ENCODE results near the gene SH2D7.

SH2D7 gene

DNA sequence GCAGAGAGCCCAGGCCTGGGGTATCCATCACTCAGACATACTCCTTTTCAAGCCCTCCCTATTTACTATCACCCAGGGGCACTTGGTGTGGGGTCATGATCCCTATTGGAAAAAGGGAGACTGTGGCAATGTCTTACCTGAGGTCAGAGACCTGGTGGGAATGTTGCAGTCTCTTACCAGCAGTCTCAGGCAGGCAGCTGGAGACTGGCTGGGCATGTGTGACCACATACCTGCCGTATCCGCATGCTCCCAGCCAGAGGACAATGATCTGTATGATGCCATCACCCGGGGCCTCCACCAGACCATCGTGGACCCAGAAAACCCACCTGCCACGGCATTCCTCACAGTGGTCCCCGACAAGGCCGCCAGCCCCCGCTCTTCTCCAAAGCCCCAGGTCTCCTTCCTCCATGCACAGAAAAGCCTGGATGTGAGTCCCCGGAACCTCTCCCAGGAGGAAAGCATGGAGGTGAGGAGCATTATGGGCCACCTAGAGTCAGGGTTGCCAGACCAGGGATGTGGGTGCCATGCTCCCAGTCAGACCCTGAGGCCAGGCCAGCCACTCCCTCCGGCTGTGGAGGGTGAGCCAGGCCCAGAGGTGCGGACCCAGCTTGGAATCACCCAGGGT, 5.9 kb downstream of the SH2D7 start:
- ATAC-seq (replicated peaks) (no peak), DNase-seq (no peak)
- no peaks in the 10 kb centered on the region for H3K9me3 Mint-ChIP-seq
- no peak overlapping the region for H3K27ac Mint-ChIP-seq
- no peaks in the 10 kb centered on the region for H3K27me3 Mint-ChIP-seq
- H3K36me3 Mint-ChIP-seq = no peaks in the 10 kb centered on the region
- no peak overlapping the region for H3K4me3 Mint-ChIP-seq
- peaks cover under 1 to 2% of the 10 kb centered on the region in 2 donors for H3K4me1 Mint-ChIP-seq

DNA sequence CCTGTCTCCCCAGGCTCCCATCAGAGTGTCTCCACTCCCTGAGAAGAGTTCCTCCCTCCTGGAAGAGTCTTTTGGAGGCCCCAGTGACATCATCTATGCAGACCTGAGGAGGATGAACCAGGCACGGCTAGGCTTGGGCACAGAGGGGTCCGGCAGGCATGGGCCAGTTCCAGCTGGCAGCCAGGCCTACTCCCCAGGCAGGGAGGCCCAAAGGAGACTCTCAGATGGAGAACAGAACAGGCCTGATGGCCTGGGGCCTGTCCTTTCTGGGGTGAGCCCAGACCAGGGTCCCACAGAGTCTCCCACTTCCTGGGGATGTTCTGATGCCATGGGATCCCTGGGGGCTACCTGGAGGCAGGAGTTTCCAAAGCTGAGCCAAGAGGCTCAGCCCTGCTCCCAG, 8.5 kb downstream of the SH2D7 start:
- Mint-ChIP-seq H3K27ac (no peak overlapping the region), H3K4me3 (no peak overlapping the region), H3K4me1 (peaks cover 3 to 10% of the 10 kb centered on the region in 2 donors), H3K36me3 (no peaks in the 10 kb centered on the region), H3K9me3 (no peaks in the 10 kb centered on the region), H3K27me3 (no peaks in the 10 kb centered on the region)
- ATAC-seq (replicated peaks) (no peak), DNase-seq (no peak)

GRCh38 chr15:78101423-78102105, 9.2 kb downstream of the SH2D7 start:
- no peaks in the 10 kb centered on the region for H3K9me3 Mint-ChIP-seq
- H3K4me3 Mint-ChIP-seq = no peak overlapping the region
- no peaks in the 10 kb centered on the region for H3K27me3 Mint-ChIP-seq
- peaks cover 4 to 10% of the 10 kb centered on the region in 2 donors for H3K4me1 Mint-ChIP-seq
- no peak overlapping the region for H3K27ac Mint-ChIP-seq
- DNase-seq = no peak
- no peak for ATAC-seq (replicated peaks)
- no peaks in the 10 kb centered on the region for H3K36me3 Mint-ChIP-seq

DNA sequence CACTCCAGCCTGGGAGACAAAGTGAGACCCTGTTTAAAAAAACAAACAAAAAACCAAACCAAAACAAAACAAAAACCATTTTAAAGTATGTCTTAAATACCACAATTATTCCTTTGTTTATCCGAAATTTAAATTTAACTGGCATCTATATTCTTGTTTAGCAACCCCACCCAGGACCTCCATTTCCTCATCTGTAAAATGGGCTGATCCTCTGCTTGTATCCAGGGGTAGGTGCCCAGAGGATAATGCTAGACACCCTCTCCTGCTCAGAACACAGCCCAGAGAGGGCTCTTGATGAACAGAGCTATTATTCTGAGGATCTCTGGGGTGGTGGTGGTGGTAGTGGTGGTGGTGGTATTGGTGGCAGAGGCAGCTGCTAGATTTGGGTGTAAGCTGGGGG, 9.8 kb downstream of the SH2D7 start:
- ATAC-seq (replicated peaks) (no peak), DNase-seq (no peak)
- Mint-ChIP-seq H3K27ac (no peak overlapping the region), H3K9me3 (no peaks in the 10 kb centered on the region), H3K4me3 (no peak overlapping the region), H3K4me1 (peaks cover 4 to 10% of the 10 kb centered on the region in 2 donors), H3K36me3 (no peaks in the 10 kb centered on the region), H3K27me3 (no peaks in the 10 kb centered on the region)

- no peak overlapping the region for H3K4me3 Mint-ChIP-seq
- ATAC-seq (replicated peaks) (no peak), DNase-seq (no peak)
- H3K36me3 Mint-ChIP-seq = no peaks in the 10 kb centered on the region
- no peaks in the 10 kb centered on the region for H3K27me3 Mint-ChIP-seq
- H3K9me3 Mint-ChIP-seq = no peaks in the 10 kb centered on the region
- H3K4me1 Mint-ChIP-seq = peaks cover 4 to 10% of the 10 kb centered on the region in 2 donors
- no peak overlapping the region for H3K27ac Mint-ChIP-seq
Measured at GRCh38 chr15:78102741-78103140, 10.4 kb downstream of the SH2D7 start.

- H3K27ac Mint-ChIP-seq = no peak overlapping the region
- ATAC-seq (replicated peaks) (peak; percentile 53 to 58), DNase-seq (no peak)
- no peaks in the 10 kb centered on the region for H3K27me3 Mint-ChIP-seq
- H3K4me1 Mint-ChIP-seq = peaks cover 4 to 12% of the 10 kb centered on the region in 2 donors
- H3K36me3 Mint-ChIP-seq = no peaks in the 10 kb centered on the region
- H3K9me3 Mint-ChIP-seq = no peaks in the 10 kb centered on the region
- H3K4me3 Mint-ChIP-seq = no peak overlapping the region
Measured at GRCh38 chr15:78103406-78104118, 11.2 kb downstream of the SH2D7 start.

- Mint-ChIP-seq H3K4me1 (peaks cover 4 to 15% of the 10 kb centered on the region in 2 donors), H3K9me3 (no peaks in the 10 kb centered on the region)
Measured at GRCh38 chr15:78104119-78104479, 11.7 kb downstream of the SH2D7 start.

DNA sequence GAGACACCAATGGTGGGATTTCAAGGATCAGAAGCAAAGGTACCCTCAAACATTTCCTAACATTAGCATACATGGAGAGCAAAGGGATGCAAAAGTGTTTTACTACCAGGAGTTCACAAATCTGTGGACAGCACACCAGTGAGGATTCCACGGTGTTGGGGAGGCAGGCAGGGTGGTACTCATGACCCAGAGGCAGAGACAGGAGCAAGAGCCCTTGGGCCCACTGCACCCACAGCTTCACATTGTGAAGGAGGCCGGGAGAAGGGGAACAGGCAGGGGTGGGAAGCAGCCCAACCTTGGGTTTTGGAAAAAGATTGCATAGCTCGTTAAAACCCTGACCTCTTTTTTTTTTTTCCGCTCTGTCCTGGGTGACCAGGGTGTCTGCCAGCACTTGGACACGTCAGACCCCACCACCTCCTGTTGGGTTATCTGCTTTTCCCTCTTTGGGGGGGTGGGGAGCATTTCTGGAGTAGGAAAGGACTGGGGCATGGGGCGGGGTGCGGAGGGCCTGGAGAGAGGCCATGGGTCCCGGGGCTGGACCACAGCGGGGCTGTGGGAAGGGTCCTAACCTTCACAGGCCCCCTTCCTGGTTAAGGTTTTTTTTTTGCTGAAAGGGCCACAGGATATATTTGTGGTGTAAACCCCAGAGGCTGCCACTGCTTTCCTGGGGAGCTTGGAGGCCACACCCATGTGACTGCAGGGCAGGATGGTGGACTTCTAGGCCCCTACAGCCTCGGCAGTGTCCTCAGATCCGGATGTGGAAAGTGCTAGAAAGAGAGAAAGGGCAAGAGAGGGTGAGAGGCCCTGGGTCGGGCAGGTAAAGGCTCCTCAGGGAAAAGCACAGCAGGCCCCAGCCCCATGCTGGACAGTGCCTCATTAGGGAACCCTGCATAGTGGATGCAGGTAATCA, 12.5 kb downstream of the SH2D7 start:
- Mint-ChIP-seq H3K36me3 (no peaks in the 10 kb centered on the region), H3K4me1 (peaks cover 4 to 15% of the 10 kb centered on the region in 2 donors)

More at GRCh38 chr15:78104119-78104479, 11.7 kb downstream of the SH2D7 start:
- Mint-ChIP-seq H3K36me3 (no peaks in the 10 kb centered on the region), H3K27me3 (no peaks in the 10 kb centered on the region), H3K4me3 (no peak overlapping the region), H3K27ac (no peak overlapping the region)
- ATAC-seq (replicated peaks) = no peak
- DNase-seq = no peak

DNA sequence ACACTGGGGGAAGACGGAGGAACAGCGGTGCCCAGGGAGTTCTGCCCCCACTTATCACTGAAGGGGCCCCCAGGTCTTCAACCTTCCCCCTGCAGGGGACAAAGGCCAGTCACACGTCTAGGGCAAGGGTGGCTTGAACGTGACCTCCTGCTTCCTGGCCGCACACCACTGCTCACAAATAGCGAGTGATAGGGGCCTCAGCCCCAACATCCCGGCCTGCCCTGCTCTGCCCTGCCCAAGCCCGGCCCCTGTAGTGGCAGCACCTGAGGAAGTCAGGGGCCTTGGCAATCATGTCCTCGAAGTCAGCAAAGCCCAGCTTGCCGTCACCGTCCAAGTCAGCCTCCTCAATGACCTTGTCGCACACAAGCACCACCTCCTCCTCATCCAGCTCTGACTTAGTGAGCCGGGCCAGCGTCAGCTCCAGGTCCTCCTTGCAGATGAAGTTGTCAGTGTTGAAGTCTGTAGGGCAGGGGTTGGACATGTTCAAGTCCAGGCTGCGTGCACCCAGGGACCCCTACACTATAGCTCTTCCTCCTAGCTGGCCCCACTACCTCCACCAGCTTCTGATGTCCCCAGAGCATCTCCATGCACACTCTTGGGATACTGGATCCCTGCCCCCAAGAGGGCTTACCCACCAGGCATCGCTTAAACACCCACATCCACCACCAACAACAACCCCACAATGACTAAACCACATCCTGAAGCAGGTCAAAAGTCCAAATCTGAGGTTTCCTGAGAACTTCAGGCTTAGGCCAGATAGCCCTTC, 13.3 kb downstream of the SH2D7 start:
- no peaks in the 10 kb centered on the region for H3K27me3 Mint-ChIP-seq
- no peaks in the 10 kb centered on the region for H3K9me3 Mint-ChIP-seq
- no peak overlapping the region for H3K27ac Mint-ChIP-seq
- DNase-seq = no peak
- no peak for ATAC-seq (replicated peaks)
- no peak overlapping the region for H3K4me3 Mint-ChIP-seq
- H3K4me1 Mint-ChIP-seq = peaks cover 4 to 15% of the 10 kb centered on the region in 2 donors
- H3K36me3 Mint-ChIP-seq = no peaks in the 10 kb centered on the region

More for the DNA sequence above, 12.5 kb downstream of the SH2D7 start:
- DNase-seq = no peak
- no peak for ATAC-seq (replicated peaks)
- no peaks in the 10 kb centered on the region for H3K27me3 Mint-ChIP-seq
- no peaks in the 10 kb centered on the region for H3K9me3 Mint-ChIP-seq
- no peak overlapping the region for H3K4me3 Mint-ChIP-seq
- H3K27ac Mint-ChIP-seq = no peak overlapping the region

GRCh38 chr15:78107471-78107870, 15.1 kb downstream of the SH2D7 start:
- no peaks in the 10 kb centered on the region for H3K9me3 Mint-ChIP-seq
- ATAC-seq (replicated peaks) (no peak), DNase-seq (no peak)
- H3K27me3 Mint-ChIP-seq = no peaks in the 10 kb centered on the region
- H3K27ac Mint-ChIP-seq = no peak overlapping the region
- peaks cover 4 to 15% of the 10 kb centered on the region in 2 donors for H3K4me1 Mint-ChIP-seq
- no peaks in the 10 kb centered on the region for H3K36me3 Mint-ChIP-seq
- no peak overlapping the region for H3K4me3 Mint-ChIP-seq

DNA sequence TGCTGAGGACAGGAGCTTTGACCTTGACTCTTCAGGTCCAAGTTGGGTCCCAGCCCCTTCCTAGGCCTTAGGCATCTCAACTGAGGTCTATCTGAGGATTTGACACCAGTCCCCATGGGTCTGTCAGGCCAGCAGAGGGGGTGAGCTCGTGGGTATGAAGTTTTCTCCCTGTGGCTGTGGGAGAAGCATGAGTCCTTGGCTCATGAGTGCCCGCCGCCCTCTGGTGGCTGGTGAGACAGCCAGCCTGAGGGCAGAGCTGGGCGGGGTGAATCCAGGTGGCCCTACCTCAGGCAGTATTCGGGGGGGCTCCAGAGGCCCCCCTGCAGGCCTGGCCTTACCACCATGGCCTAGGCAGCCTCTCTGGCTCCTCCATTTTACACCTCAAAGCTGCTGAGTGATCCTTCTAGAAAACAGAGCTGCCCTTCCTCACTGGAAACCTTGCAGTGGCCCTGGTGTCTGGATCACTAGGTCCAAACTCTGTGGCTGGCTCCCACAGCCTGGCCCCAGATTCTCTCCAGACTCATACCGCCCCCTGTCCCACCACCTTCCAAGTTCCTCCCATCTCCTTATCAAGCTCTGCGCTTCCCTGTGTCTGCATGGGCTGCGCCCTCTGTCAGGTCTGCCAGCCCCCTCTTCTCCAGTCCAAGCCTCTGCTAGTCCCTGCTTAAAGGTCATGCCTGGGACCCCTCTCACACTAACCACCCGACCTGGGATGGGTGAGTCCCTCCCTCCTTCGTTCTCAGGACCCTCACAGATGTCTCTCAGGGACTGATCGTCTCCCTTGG, 16.1 kb downstream of the SH2D7 start:
- no peak overlapping the region for H3K4me3 Mint-ChIP-seq
- H3K27ac Mint-ChIP-seq = no peak overlapping the region
- H3K4me1 Mint-ChIP-seq = peaks cover 7 to 17% of the 10 kb centered on the region in 2 donors
- DNase-seq = peak; percentile 69
- no peaks in the 10 kb centered on the region for H3K27me3 Mint-ChIP-seq
- ATAC-seq (replicated peaks) = peak; percentile 91
- no peaks in the 10 kb centered on the region for H3K36me3 Mint-ChIP-seq
- H3K9me3 Mint-ChIP-seq = no peaks in the 10 kb centered on the region

- Mint-ChIP-seq H3K4me3 (no peak overlapping the region), H3K9me3 (no peaks in the 10 kb centered on the region), H3K27ac (no peak overlapping the region), H3K4me1 (peaks cover 7 to 17% of the 10 kb centered on the region in 2 donors), H3K27me3 (no peaks in the 10 kb centered on the region), H3K36me3 (no peaks in the 10 kb centered on the region)
- ATAC-seq (replicated peaks) = no peak
- no peak for DNase-seq
Measured at GRCh38 chr15:78109156-78109555, 16.8 kb downstream of the SH2D7 start.

- no peaks in the 10 kb centered on the region for H3K9me3 Mint-ChIP-seq
- H3K27ac Mint-ChIP-seq = no peak overlapping the region
- no peak overlapping the region for H3K4me3 Mint-ChIP-seq
- H3K4me1 Mint-ChIP-seq = peaks cover 7 to 17% of the 10 kb centered on the region in 2 donors
- H3K27me3 Mint-ChIP-seq = no peaks in the 10 kb centered on the region
- no peak for DNase-seq
- H3K36me3 Mint-ChIP-seq = no peaks in the 10 kb centered on the region
- no peak for ATAC-seq (replicated peaks)
Measured at GRCh38 chr15:78110096-78110495, 17.7 kb downstream of the SH2D7 start.

Measured in stimulated activated naive B cell treated with anti-CD40 and anti-IgM and Interleukin-4, amounts not matched to agents 10 μg/mL and 1 μg/mL and 100 μg/mL, for 72 hours (primary cell).